Erythroblast (primary cell): ENCODE results near the gene GLT8D2.

ENCODE experiments used
- GATA1 ChIP-seq: IDR thresholded peaks from 2 replicates; pipeline ENCODE4 v1.6.1; 2011; ENCODE audit warnings: low read depth, mild to moderate bottlenecking, control low read depth, low read length, moderate library complexity
- POLR2A ChIP-seq: IDR thresholded peaks from 2 replicates; pipeline ENCODE4 v1.6.1; 2011; ENCODE audit warnings: mild to moderate bottlenecking, low read length

DNA sequence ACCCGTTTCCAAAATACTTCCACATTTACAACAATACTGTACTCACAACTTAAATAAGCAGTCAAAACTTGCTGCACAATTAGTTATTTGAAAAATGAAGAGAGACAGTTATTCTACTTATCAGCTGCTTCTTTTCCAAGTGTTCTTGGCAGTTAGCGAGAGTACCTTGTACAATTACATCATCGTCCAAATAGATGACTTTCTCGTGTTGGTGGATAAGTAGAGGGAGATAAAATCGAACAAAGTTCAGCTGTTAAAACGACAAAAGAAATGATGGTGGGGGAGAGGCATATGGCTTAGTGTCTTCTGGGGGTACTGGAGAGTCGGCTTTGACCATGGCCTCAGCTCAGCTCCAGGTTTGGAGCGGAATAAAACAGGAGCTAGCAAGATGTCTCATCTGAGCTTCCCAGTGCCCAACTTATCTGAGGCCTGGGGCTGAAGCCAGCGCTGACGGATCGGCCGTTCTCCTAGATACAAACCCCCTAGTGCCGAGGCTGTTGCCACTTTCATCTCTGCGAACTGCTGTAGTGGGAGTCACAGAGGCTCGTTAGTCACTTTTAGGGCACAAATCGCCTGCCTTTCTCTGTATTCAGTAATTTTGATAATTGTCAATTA lies 52.6 kb downstream of the GLT8D2 start:
- TF ChIP-seq POLR2A = no peak
- TF ChIP-seq GATA1 = no peak
